Stomach (tissue), 9 donors: Measurements from ENCODE around the gene PSMB2. TPM values are rescaled to one million over a fixed set of nuclear protein-coding genes. Genes with fewer than 3 reads are reported as not detected.

ENCODE experiments used
- DNase-seq, 2 donors: peaks; one replicate each; pipeline versions ENCODE4 v3.0.0 to v3.0.0-alpha.2; 2013 to 2019
- H3K27ac ChIP-seq, 5 donors: fragments of 200-600 bp in 4 of 5; sonication (generic) in 4 of 5; one replicate each; pipeline ENCODE4 v1.5.1; 2013 to 2019; ENCODE audit warnings: mild to moderate bottlenecking in 1 of 5, moderate library complexity in 1 of 5
- H3K27me3 ChIP-seq, 3 donors: fragments of 200-600 bp; sonication (generic); one replicate each; pipeline ENCODE4 v1.5.1; 2017 to 2019; ENCODE audit warnings: mixed run types in 1 of 3
- H3K36me3 ChIP-seq, 4 donors: fragments of 200-600 bp; sonication (generic); 1 replicate in 3 of 4; 2 replicates in 1 of 4; pipeline ENCODE4 v1.5.1; 2016 to 2019
- H3K4me1 ChIP-seq, 4 donors: fragments of 200-600 bp; sonication (generic); one replicate each; pipeline ENCODE4 v1.5.1; 2016 to 2019
- H3K4me3 ChIP-seq, 4 donors: fragments of 200-600 bp; sonication (generic) in 3 of 4; one replicate each; pipeline ENCODE4 v1.5.1; 2016 to 2019; ENCODE audit warnings: mild to moderate bottlenecking in 1 of 4
- H3K9me3 ChIP-seq, 4 donors: fragments of 200-600 bp; sonication (generic); one replicate each; pipeline ENCODE4 v1.5.1; 2016 to 2019
- EP300 ChIP-seq: sonication (generic); formaldehyde crosslinking; IDR thresholded peaks from one replicate; pipeline ENCODE4 v1.6.1; 2017; ENCODE audit warnings: antibody characterized with exemption
- POLR2A ChIP-seq, 4 donors: fragments of 450-650 bp; IDR thresholded peaks; one replicate each; pipeline ENCODE4 v1.6.1; 2016; ENCODE audit warnings: antibody characterized with exemption in 4 of 4, control low read depth in 2 of 4, mild to moderate bottlenecking in 1 of 4, moderate library complexity in 1 of 4
- POLR2AphosphoS5 ChIP-seq, 3 donors: sonication (generic); formaldehyde crosslinking; IDR thresholded peaks; one replicate each; pipeline ENCODE4 v1.6.1; 2016; ENCODE audit warnings: antibody characterized with exemption in 3 of 3
- WGBS, 5 donors: extraction: QIAGEN DNeasy Blood & Tissue Kit in 3 of 5; methylation state at CpG; one replicate each; pipeline versions ENCODE4 v1.1.5 to v1.1.7; 2013 to 2018; 5-methylcytosine and 5-hydroxymethylcytosine counted together
- intact Hi-C: fragments of 100-400 bp; cut with DNase I; formaldehyde crosslinking; loops from one replicate; pipeline ENCODE4 v1.15.1; 2023; ENCODE audit warnings: low total_unique reads
- polyA plus RNA-seq, 3 donors: library from polyadenylated mRNA; stranded (reverse); fragments of 200-250 nt; gene quantifications; one replicate each; pipeline ENCODE4 v1.2.3, GENCODE V29; 2013
- total RNA-seq, 5 donors: library from RNA; depleted of rRNA; stranded (reverse); fragments of >200 nt; gene quantifications; one replicate each; pipeline versions ENCODE4 v1.1.0 to v1.2.3, GENCODE V29; 2014 to 2016
- TF ChIP-seq, protein P1 (sequence below), 7 experiments: fragments of 450-650 bp in 4 of 7; fragments of 200-600 bp in 3 of 7; sonication (generic) in 3 of 7; IDR thresholded peaks; one replicate each; pipeline ENCODE4 v1.5.1; 2016 to 2019; ENCODE audit warnings: antibody characterized with exemption in 7 of 7, control low read depth in 2 of 7, mild to moderate bottlenecking in 1 of 7
- donor health status: healthy with polysubstance abuse.
- donor health status: Bipolar disorder and iron deficiency.
- donor health status: healthy.

Gene PSMB2
- total and polyA plus RNA-seq, 8 donors = 11.1 to 43.9 (median 31.6) TPM

DNA sequence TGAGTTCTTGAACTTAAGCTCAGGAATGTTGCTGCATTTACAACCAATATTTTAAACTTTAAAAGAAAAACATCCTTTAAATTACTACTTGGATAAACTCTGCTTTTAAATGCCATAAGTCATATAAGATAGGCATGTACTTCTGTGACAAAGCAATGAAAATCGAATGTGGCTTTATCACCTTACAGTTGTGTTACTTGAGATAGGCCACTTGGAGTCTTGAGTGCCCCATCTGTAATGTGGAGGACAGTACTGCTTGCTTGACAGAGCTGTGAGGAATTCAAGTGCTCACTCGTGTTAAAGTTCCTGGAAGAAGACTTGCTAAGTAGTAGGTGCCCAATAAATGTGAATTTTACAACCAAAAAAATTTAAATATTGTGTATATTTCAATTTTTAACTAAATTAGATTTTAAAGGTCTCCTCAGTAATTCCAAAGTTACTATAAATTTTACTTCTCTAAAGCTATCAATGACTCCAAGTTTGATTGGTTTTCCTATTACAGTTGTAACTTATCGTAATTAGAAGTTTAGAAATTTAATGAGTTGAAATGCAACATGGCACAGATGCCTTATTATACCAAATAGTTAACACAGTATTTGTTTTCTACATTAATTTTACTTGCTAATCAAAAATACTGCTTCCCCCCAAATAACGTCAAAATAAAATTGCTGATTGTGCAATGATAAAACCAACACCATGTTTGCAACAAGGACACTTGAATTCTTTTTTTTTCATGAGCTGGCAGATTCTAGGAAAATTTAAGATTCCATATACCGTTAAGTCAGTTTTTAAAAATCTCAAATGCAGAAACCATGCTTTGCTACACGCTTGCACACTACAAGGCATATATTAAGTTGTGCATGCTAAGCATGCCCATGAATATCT lies 21.8 kb downstream of the PSMB2 start:
- H3K4me1 ChIP-seq = peaks cover 0 to 13% (median 0%) of the 10 kb centered on the region in 4 donors
- H3K27me3 ChIP-seq = no peaks in the 10 kb centered on the region
- 81 to 85% (median 82%) methylated on average over 6 of the region's 6 CpGs for WGBS, 5 donors
- H3K4me3 ChIP-seq = no peak overlapping the region
- DNase-seq = no peak
- H3K9me3 ChIP-seq = no peaks in the 10 kb centered on the region
- intact Hi-C loops = no loop called here
- H3K36me3 ChIP-seq = peaks cover 6 to 74% (median 59%) of the 10 kb centered on the region in 4 donors
- no peak overlapping the region for H3K27ac ChIP-seq
- TF ChIP-seq EP300 (no peak), POLR2A (IDR thresholded peaks at IDR 0.05) (no peak), POLR2AphosphoS5 (IDR thresholded peaks at IDR 0.05) (no peak)
- TF ChIP-seq, protein P1, sequence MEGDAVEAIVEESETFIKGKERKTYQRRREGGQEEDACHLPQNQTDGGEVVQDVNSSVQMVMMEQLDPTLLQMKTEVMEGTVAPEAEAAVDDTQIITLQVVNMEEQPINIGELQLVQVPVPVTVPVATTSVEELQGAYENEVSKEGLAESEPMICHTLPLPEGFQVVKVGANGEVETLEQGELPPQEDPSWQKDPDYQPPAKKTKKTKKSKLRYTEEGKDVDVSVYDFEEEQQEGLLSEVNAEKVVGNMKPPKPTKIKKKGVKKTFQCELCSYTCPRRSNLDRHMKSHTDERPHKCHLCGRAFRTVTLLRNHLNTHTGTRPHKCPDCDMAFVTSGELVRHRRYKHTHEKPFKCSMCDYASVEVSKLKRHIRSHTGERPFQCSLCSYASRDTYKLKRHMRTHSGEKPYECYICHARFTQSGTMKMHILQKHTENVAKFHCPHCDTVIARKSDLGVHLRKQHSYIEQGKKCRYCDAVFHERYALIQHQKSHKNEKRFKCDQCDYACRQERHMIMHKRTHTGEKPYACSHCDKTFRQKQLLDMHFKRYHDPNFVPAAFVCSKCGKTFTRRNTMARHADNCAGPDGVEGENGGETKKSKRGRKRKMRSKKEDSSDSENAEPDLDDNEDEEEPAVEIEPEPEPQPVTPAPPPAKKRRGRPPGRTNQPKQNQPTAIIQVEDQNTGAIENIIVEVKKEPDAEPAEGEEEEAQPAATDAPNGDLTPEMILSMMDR (IDR thresholded peaks at IDR 0.05) = no peak

DNA sequence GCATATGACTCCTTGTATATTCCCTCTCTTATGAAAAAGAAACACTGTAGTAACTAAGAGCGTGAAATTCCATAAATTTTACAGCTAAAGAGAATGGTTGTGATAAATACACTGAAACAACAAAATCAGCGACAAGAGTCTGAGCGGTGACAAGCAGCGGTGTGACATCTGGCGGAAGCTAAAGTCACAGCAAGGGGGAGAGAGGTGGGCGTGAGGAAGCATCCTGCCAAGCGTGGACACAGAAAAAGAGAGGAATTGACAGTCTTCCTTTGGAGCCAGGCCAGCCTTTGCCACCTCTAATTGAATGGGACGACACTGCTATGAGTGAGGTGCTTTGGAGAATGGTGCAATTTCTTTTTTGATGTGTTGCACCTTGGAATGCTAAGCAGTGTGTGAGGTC lies 25.9 kb downstream of the PSMB2 start:
- intact Hi-C loops = no loop called here
- Histone ChIP-seq H3K27ac (no peak overlapping the region), H3K27me3 (no peaks in the 10 kb centered on the region), H3K4me3 (no peak overlapping the region), H3K4me1 (peaks cover 0 to 13% (median 0%) of the 10 kb centered on the region in 4 donors), H3K36me3 (peaks cover 0 to 81% (median 57%) of the 10 kb centered on the region in 4 donors), H3K9me3 (no peaks in the 10 kb centered on the region)
- WGBS, 5 donors = 79 to 87% (median 87%) methylated on average over 8 of the region's 8 CpGs
- no peak for DNase-seq
- TF ChIP-seq, protein P1 (IDR thresholded peaks at IDR 0.05) = no peak
- TF ChIP-seq POLR2A (IDR thresholded peaks at IDR 0.05) (no peak), EP300 (no peak), POLR2AphosphoS5 (IDR thresholded peaks at IDR 0.05) (no peak)

DNA sequence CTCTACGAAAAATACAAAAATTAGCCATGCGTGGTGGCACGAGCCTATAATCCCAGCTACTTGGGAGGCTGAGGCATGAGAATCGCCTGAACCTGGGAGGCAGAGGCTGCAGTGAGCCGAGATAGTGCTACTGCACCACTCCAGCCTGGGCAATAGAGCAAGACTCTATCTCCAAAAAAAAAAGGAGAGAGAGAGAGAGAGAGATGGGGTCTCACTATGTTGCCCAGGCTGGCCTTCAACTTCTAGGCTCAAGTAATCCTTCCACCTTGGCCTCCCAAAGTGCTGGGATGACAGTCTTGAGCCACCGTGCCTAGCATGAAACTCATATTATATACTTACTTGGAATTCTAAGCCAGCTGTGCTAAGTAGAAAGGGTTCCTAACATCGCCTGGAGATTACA lies 29.7 kb downstream of the PSMB2 start:
- Histone ChIP-seq H3K36me3 (peaks cover 14 to 94% (median 78%) of the 10 kb centered on the region in 4 donors), H3K4me3 (no peak overlapping the region), H3K4me1 (peaks cover 0 to 13% (median 0%) of the 10 kb centered on the region in 4 donors), H3K27ac (no peak overlapping the region), H3K9me3 (no peaks in the 10 kb centered on the region), H3K27me3 (no peaks in the 10 kb centered on the region)
- TF ChIP-seq POLR2AphosphoS5 (IDR thresholded peaks at IDR 0.05) (no peak), EP300 (no peak), POLR2A (IDR thresholded peaks at IDR 0.05) (no peak)
- TF ChIP-seq, protein P1 (IDR thresholded peaks at IDR 0.05) = no peak
- no peak for DNase-seq
- 94 to 98% (median 96%) methylated on average over 7 of the region's 7 CpGs for WGBS, 5 donors
- intact Hi-C loops = no loop called here

DNA sequence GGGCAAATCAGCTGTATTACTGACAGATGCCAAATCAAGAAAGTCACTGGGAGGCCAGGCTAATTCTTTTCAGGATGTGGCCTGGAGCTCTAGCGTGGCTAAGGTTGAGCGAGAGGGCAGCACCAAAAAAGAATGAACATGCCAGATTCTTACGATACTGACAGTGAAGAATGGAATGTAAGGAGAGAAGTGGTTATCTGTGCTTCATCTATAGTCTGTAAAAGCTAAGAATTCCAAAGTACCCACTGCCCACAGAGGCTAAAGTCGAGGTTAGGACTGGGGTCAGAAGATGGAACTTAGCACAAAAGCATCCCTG lies 35.5 kb downstream of the PSMB2 start:
- WGBS, 5 donors = 80 to 92% (median 86%) methylated on average over 4 of the region's 4 CpGs
- TF ChIP-seq POLR2AphosphoS5 (IDR thresholded peaks at IDR 0.05) (no peak), EP300 (no peak), POLR2A (IDR thresholded peaks at IDR 0.05) (no peak)
- TF ChIP-seq, protein P1 (IDR thresholded peaks at IDR 0.05) = no peak
- Histone ChIP-seq H3K4me3 (no peak overlapping the region), H3K4me1 (no peaks in the 10 kb centered on the region), H3K36me3 (peaks cover 50 to 99% (median 96%) of the 10 kb centered on the region in 4 donors), H3K27me3 (no peaks in the 10 kb centered on the region), H3K9me3 (no peaks in the 10 kb centered on the region), H3K27ac (no peak overlapping the region)
- intact Hi-C loops = no loop called here
- DNase-seq = no peak
